HG02852 (cell line): Measurements from ENCODE around the gene ADCY9.
"Not testable (repeated sequence)": the region's sequence is repeated elsewhere in the genome, so short reads cannot be mapped to it uniquely, and the experiment has no call there.

Source experiments
- ATAC-seq: cut with Tn5 transposase; IDR thresholded peaks from one replicate; pipeline ENCODE4 v1.9.1; 2021; ENCODE audit warnings: mild to moderate bottlenecking, moderate library complexity; ENCODE audit not compliant: unreplicated experiment

Gene ADCY9

DNA sequence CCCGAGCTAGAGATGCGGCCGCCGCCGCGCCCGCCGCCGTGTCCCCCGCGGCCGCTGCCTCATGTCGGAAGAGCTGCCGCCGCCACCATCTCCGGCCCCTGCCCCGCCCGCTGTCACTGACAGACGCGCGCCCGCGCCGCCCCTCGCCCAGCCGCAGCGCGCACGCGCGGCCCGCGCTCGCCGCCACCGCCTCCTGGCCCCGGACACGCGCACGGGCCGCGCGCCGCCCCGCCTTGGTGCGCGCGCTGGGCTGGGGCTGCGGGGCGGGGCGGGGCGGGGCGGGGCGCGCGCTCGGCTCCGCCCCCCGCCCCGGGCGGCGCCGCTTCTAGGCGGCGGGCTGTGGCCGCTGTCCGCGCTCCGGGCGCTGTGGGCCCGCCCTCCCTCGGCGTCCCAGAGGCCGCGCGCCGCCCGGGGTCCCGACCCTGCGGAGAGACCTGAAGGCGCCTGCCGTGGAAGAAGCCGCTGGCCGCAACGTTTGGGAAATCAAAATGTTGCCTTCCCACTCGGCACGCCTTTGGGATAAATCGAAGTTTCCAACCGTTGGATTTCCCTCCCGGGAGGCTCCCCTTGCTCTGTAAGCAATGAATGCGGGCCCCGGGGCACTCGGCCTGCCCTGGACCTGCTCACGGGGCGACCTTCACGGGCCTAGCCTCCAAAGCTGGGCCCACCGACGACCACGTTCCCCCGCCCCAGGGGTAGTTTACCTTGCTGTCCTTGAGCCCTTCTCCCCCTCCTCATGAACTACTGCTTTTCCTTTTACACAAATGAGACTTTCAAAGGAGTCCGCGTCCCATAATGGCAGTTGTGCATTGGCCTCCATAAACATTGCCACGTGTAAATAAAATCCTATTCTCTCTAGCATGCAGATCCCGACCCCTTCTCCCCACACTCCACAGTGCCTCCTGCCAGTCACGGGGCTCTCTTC is at the start of gene ADCY9:
TSS of gene ADCY9 (minus strand) at position 118 of the 925 bp plus-strand sequence. CDS start 1,000 bp downstream, outside the sequence.
- ATAC-seq, result peak; percentile 58

DNA sequence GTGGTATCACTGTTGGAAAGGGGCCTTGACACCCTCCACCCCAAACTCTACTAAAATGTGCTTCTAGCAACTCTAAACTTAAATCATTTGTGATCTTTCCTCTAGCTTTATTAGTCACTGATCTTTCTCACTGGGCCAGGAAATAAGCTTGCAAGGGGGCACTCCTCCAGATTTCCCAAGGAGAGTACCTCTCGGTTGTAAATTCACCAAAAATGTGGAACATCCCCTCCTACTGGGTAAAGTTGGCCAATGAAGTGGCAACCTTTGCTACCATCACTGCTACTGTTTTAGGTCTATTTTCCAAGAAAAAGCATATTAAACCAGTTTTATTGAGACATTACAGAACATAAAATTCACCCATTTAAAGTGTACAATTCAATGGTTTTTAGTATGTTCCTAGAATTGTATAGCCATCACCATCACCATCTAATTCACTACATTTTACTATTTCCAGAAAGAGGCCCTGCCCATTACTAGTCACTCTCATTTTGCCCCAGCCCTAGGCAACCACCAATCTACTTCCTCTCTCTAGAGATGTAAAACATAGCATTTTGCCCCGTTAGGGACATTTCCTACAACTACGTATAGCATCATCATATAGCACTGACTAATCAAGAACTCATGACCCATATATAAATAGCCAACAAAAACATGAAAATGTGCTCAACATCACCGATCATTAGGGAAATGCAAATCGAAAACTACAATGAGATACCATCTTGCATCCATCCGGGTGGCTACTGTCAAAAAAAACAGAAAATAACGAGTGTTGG is 44.6 kb upstream of the ADCY9 start:
- no peak for ATAC-seq

DNA sequence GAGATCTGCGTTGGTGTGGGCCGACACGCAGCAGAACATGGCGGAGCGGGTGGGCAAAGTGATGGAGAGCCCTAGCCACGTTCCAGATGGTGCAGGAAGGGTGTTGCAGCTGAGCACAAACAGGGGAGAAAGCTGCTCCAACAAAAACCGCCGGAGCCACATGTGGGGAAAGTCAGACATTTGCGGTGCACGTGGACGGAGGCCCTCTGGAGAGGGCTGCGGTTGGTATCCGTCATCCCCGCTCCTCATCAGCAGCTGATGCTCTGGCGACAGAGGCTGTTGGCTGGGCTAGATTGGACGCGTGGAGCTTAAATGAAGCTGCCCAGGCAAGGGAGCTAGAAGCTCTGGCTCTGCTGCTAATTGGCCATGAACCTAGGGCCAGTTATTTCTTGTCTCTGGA is 43.5 kb upstream of the ADCY9 start:
- no peak for ATAC-seq

DNA sequence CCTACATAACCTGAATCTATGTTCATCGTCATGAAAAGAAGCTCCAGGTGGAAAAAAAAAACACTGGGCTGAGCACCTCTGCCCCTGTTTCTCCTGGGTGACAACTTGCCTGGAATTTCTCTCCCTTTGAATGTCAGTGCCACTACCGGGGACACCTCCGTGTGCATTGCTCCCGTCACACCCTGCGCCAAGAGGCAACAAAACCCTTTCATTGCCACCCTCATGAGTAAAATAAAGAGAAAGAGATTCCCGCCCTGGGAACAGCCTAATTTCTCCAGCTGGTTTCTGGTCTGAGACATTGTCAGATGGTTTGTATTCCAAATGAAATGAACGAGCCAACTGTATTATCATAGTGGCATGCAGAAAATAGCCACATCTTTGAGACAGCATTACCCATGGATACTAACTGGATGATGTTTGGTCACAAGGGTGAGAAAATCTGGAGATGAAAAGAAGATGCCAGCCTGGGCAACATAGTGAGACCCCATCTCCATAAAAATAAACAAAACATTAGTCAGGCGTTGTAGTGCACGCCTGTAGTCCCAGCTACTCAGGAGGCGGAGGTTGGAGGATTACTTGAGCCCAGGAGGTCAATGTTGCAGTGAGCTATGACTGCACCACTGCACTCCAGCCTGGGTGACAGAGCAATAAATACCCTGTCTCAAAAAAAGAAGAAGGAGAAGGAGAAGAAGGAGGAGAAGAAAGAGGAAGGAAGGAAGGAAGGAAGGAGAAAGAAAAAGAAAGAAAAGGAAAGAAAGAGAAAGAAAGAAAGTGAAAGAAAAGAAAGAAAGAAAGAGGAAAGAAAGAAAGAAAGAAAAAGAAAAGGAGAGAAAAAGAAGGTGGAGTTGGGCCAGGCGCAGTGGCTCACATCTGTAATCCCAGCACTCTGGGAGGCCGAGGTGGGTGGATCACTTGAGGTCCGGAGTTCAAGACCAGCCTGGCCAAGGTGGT is 42.2 kb upstream of the ADCY9 start:
- no peak for ATAC-seq

DNA sequence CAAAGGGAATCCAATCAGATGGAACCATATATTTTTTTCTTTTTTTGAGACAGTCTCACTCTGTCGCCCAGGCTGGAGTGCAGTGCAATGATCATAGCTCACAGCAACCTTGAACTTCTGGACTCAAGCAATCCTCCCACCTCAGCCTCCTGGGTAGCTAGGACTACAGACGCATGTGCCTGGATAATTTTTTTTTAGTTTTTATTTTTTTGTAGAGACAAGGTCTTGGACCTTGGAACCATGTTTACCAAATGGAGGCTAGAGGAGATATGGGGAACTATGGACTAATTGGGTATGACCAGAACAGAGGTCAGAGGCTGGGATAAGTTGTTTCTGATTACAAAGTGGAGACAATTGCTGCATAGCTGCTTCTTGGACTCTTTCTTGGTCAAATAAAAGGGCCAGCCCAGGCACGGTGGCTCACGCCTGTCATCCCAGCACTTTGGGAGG is 41.2 kb upstream of the ADCY9 start:
- no peak for ATAC-seq

DNA sequence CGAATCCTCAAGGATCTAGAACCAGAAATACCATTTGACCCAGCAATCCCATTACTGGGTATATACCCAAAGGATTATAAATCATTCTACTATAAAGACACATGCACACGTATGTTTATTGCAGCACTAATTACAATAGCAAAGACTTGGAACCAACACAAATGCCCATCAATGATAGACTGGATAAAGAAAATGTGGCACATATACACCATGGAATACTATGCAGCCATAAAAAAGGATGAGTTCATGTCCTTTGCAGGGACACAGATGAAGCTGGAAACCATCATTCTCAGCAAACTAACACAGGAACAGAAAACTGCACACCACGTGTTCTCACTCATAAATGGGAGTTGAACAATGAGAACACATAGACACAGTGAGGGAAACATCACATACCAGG is 40.3 kb upstream of the ADCY9 start:
- not testable (repeated sequence) for ATAC-seq

DNA sequence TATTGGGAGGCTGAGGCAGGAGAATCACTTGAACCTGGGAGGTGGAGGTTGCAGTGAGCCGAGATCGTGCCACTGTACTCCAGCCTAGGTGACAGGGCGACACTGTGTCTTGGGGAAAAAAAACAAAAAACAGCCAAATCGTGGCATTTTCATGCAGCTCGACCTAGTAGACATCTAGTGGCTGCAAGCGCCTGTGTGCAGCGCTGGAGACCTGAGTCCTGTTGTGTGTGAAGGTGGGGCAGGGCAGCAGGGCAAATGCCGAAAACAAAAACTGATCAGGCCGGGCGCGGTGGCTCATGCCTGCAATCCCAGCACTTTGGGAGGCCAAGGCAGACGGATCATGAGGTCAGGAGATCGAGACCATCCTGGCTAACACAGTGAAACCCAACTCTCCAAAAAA is 37.1 kb upstream of the ADCY9 start:
- not testable (repeated sequence) for ATAC-seq

DNA sequence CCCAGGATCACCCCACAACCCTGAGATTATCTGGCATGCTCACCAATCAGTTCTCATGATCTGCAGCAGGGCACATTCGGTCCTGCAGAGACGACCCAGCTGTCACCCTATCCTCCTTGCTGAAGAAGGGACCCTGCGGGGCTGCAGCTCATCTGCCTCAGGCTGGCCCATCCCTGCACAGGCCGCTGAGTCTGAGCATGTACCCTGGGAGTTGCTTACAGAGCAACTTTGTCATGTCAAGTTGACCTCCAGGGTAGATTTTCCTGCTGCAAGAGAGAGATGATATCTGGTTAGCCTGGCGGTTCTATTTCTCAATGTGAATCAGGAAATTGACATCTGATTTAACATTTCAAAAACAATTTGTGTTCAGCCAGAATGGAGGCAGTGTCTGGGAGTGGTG is 36.0 kb upstream of the ADCY9 start:
- no peak for ATAC-seq

DNA sequence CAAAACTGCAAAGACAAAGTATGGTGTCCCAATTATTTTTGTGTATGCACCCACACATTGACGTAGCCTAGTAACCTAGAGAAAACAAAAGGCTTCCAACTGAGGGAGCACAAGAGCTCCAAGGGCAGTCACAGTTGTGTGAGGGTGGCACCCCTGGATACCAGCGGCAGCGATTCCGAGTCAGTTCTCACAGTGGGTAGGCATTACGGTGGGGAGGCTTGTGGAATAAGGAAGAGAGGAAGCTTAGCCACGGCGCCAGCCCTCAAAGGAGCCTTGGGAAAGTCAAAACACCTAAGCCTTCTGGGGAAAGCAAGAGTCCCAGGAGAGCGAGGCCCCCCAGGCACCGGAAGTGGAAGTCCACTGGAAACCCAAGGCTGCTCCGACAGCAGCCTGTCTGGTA is 31.0 kb upstream of the ADCY9 start:
- no peak for ATAC-seq

DNA sequence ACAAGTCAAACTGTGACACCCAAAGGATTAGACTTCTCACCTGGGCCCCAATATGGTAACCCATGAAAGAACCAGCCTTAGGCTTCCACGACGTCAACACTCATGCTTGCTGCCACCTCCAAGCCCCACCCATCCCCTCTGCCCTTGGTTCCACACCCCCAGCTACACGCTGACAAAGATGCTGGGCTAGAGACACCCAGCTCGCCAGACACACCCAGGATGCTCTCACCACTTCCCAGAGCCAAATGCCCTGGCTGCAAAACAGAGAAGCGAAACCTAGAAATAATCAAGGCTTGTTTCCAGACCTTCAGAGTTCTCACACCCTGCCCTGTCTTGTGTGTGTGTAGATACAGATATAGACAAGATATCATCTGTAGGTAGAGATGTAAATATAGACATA is 26.0 kb upstream of the ADCY9 start:
- no peak for ATAC-seq

DNA sequence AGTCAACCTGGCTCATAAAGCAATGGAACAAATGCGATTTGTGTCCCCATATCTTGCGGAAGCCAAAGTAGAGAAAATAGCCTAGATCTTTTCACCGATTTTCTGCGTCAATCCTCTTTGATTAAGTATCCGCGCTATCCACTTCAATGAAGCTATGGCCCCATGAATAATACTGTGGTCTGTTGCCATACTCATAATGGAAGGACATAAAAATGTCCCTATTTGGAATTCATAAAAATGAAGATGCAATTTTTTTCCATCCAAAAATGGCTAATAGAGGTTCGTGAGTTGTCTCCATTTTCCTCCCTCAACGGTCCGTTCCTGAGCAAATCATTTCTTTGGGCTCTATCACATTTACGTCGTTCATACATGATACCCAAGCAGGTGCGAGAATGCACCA is 25.4 kb upstream of the ADCY9 start:
- no peak for ATAC-seq

DNA sequence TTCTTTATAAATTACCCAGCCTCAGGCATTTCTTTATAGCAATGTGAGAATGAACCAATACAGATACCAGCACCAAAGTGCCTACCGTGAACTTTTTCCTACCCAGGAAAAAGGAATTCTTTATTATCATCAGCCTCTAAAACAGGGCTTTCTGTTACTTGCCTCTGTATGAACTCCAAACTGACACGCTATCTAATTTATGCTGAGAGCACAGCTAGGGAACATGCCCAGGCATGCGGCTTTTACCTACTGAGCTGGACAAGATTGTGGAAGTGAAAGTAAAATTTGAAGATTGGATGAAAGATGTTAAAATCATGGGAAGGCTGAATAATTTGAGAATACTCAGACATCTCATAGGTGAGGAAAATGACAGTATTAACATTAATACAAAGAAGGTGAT is 24.4 kb upstream of the ADCY9 start:
- ATAC-seq, result no peak

DNA sequence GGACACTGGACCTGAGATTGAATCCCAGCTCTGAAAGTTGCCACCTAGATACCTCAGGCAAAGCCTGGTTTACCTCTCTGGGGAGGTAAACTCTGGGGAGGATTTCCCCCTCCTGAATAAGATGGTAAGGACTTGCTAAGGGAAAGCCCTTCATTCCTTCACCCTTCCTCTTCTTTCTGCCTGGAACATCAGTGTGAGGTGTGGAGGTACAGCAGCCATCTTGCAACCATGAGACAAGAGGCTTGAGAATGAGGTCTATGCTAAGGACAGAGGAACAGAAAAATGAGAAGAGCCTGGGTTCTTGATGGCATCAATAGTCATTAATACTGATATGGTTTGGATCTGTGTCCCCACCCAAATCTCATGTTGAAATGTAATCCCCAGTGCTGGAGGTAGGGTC is 23.7 kb upstream of the ADCY9 start:
- no peak for ATAC-seq

DNA sequence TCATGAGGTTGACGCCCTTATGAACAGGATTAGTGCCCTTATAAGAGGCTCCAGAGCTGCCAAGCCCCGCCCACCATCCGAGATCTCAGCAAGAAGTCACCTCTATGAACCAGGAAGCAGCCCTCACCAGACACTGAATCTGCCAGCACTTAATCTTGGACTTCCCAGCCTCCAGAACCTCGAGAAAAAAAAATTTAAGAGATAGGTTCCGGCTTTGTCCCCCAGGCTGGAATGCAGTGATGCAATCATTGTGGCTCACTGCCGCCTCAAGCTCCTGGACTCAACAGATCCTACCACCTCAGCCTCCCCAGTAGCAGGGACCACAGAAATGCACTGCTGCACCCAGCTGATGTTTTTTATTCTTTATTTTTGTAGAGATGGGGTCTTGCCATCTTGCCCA is 22.5 kb upstream of the ADCY9 start:
- no peak for ATAC-seq

DNA sequence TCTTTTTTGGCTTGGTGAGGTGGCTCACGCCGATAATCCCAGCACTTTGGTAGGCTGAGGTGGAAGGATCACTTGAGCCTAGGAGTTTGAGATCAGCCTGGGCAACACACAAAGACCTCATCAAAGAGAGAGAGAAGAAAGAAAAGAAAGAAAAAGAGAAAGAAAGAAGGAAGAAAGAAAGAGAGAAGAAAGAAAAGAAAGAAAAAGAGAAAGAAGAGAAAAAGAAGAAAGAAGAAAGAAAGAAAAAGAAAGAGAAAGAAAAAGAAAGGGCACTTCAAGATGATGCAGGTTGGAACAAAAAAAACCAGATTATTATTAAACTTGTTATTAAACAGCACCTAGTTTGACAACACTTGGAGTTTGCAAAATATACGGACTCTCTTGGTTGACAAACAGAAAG is 21.2 kb upstream of the ADCY9 start:
- no peak for ATAC-seq

DNA sequence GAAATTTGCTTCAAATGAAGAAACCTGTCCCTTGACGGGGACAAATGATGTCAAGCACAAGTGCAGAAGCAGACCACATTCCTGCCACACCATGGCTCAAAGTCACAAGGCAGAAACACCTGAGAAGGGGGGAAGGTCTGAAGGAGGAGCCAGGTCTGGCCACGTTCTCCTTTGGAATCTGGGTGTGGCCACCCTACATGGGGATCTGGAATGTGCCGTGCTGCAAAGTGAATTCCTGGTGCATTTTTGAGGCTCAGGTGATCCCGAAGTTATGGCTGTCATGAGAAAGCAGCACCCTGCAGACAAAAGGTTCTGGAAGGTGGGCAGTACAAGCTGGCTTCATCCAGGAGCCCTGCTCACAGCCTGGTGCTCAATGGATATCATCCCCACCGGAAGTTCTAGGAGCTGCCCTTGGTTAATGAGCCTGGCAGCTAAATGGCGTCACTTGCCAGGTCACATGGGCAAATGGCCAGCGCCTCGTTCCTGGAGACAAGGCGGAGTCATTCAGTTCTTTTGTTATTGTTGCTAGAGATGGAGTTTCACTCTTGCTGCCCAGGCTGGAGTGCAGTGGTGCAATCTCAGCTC is 20.1 kb upstream of the ADCY9 start:
- no peak for ATAC-seq

DNA sequence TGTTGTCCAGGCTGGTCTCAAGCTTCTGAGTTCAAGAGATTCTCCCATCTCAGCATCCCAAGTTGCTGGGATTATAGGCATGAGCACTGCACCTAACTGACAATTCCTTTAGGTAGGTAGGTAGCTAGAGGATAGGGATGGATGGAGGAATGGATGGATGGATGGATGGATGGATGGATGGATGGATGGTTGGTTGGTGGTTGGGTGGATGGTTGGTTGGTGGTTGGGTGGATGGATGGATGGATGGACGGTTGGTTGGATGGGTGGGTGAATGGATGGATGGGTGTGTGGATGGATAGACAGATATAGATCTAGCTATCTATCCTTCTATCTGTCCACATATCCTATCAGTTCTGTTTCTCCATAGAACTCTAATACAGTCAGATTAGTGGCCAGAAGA is 19.3 kb upstream of the ADCY9 start:
- ATAC-seq, result no peak

DNA sequence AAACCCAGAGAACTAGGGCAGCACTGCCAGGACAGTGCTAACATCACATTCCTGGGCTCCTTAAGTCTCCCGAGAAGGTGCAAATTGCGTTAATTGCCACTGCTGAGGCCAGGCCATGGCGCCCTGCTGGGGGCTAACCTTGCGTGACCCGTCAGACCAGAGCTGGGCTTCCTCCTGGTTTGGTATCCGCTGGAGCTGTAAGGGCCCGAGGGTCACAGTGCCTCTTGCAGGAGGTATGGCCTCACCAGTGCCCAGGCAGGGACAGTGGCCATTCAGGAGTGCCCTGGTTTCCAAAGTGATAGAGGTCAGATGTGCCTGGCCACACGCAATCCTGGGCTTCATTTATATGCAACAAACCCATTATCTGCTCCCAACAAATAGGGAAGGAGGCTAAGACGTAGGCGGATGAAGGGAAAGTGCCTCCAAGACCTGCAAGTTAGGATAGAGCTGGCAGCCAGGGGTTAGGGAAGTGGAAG is 17.7 kb upstream of the ADCY9 start:
- ATAC-seq, result no peak

DNA sequence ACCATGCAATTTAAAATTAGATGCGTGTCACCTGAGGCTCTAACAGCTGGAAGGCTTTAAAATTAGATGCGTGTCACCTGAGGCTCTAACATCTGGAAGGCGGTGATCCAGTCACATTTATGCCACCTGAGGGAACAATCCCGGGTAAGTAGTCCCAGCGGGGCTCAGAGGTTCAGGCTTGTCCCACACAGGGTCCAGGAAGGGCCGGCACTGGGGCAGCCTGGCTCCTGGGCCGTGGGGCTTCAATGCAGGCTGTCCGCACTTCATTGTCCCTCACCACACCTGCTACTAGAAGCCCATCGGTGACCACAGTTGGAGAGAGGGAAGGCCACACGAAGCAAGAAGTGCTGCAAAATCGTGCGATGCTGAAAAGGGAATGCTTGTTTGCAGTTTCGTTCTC is 15.4 kb upstream of the ADCY9 start:
- ATAC-seq, result no peak

DNA sequence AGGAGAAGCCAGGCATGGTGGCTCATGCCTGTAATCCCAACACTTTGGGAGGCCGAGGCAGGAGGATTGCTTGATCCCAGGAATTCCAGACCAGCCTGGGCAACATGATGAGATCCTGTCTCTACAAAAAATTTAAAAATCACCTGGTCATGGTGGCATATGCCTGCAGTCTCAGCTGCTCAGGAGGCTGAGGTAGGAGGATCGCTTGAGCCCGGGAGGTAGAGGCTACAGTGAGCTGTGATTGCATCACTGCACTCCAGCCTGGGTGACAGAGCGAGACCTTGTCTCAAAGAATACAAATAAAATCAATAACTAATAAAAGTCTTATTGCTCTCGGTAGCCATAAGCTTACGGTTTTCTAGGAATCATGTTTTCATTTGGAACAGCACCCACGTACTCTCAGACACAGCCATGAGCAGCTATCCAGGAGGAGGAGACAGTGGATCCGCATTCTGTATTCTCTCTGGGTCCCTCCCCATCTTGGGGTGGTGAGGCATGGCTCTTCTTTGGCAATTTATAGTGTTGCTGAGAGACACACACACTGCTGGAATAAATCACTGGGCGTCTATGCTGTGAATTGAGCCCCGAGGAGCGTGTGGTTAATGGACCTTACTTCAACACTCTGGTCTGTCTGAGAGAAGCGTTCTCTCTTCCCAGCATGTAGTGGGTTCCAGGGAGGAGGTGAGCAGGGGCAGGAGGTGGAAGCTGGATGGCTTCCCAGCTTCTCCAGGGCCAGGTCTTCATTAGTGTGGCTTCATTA is 8.5 kb upstream of the ADCY9 start:
- no peak for ATAC-seq
